GM21447 (cell line): ENCODE results near the gene ARL6IP4.
"Not testable (repeated sequence)": the region's sequence is repeated elsewhere in the genome, so short reads cannot be mapped to it uniquely, and the experiment has no call there.

ENCODE experiments used
- ATAC-seq: cut with Tn5 transposase; IDR thresholded peaks from one replicate; pipeline ENCODE4 v1.9.1; 2021; ENCODE audit not compliant: unreplicated experiment

Gene ARL6IP4

DNA sequence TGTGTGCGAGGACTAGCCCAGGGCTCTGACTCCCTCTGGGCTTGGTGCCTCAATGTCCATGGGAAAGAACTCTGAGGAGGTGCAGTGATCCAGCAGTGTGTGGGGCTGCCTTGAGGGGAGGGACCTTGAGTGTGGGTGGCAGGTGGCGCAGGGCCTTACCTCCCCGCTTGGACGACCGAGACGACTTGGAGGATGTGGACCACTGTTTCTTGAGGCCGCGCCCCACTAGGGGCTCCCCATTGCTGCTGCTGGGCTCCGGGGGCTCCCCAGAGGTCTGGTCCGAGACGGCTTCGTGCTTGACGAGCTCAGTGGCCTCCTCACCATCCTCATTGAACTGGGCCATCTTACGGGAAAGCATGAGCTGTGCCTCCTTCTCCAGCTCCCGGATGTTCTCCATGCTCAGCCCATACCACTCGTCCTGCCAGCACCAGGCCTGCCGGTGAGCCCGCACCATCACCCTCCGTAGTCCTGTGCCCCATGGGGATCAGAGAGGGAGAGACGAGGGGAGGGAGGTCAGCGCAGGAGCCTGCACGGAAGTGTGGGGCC lies 24.7 kb downstream of the ARL6IP4 start:
- ATAC-seq = no peak

DNA sequence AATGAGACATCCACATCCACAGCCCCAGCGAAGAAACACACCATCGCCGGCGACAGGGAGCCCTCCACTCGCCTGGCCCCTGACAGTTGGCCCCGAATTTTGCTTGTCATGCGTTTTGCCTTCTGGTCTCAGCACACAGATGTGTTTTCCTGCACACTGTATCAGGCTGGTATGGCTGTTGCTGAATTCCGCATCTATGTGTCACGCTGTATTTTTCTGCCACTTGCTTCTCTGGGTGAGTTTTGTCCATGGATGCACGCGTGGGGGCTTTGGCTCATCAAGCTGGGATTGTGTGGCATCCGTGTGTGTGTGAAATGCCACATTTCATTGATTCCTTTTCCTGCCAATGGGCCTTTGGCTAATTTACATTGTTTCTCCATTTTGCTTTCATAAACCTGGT lies 26.5 kb downstream of the ARL6IP4 start:
- no peak for ATAC-seq

DNA sequence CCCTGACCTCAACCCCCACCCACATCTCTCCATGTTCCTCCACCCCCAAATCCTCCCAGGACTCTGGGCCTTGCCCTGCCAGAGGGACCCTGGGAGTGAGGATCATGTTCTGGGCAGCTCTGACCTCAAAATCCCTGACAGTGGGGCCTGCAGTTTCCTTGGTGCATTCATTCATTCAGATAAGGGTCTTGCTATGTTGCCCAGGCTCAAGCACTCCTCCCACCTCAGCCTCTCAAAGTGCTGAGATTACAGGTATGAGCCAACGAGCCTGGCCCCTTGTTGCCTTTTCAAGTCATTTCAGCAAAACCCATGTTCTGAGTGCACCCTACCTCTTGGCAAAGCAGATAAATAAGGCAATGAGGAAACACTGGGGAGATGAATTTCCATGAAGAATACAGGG lies 29.6 kb downstream of the ARL6IP4 start:
- ATAC-seq = no peak

DNA sequence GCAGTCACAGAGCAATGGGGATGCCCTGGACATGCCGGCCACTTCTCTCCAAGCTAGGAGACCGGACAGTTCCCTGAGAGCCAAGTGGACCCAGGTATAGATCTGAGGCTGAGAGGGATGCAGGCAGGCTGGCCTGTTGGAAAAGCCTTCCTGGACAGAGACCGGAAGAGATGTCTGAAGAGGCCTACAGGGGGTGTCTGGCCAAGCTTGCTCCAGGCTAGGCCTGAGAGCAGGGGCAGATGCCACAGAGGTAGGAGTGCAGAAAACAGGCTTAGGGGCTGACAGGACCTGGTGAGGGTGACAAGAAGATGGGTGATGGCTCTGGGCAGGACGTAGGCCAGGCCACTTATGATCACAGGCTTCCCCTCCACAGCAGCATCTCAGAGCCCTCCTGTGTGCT lies 30.2 kb downstream of the ARL6IP4 start:
- no peak for ATAC-seq

DNA sequence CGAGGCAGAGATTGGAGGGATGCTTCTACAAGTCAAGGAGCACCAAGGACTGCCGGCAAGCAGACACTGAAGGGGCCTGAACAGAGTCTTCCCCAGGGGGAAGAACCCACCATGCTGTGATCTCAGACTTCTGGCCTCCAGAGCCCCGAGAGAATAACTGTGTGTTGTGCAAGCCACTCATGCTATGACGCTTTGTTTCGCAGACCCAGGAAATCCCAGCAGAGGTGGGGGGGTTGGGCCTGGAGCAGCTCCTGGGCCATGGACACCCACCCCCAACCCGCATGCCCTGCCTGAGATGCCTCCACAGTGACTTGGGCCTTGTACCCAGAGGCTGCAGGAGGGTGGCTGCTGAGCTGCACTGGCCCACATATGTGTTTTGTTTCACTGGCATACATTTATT lies 31.2 kb downstream of the ARL6IP4 start:
- no peak for ATAC-seq

DNA sequence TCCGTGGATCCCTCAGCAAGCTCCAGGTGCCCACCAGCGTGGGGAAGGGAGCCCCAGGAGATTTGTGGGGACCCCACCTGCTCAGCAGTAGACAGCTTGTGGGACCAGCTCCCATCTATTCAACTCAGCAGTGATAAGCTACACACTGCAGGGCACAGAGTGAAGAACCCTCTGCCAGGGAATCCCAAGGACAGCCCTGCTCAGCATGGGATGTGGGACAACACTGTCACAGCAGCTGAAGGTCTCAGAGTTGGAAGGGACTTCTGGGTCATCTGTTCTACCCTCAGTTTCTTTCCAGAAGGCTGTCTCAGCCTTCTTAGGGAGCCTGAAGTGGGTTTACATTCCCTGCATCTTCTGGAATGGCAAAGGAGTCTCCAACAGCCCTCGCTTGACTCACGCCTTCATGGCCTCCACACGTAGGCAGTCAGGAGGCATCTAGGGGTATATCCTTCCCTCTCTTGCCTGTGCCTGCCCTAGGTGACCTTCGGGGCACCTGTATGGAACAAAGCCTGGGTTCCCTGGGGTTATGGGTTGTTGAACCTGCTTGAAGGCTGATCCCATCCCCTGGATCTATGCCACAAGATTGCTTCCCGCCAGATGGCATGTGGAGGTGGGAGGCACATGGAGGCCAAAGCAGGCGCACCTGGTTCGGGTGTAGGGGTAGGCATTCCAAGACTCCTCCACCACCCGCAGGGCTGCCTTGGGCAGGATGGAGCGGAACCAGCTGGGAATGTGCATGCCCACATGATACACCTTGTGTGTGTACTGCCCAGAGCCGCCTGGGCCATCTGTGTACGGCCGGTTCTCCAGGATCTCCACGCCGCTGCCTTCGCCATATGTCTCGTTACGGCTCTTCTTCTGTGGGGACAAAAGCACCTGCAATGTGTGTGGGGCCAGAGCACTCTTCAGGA lies 33.0 kb downstream of the ARL6IP4 start:
- ATAC-seq = no peak

DNA sequence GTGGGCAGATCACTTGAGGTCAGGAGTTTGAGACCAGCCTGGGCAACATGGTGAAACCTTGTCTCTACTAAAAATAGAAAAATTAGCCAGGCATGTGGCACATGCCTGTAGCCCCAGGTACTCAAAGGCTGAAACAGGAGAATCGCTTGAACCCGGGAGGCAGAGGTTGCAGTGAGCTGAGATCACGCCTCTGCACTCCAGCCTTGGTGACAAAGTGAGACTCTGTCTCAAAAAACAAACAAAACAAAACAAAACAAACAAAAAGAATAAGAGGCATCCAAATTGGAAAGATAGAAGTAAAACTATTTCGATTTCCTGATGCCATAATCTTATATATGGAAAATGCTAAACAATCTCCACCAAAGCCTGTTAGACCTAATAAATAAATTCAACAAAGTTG lies 34.0 kb downstream of the ARL6IP4 start:
- ATAC-seq = not testable (repeated sequence)

DNA sequence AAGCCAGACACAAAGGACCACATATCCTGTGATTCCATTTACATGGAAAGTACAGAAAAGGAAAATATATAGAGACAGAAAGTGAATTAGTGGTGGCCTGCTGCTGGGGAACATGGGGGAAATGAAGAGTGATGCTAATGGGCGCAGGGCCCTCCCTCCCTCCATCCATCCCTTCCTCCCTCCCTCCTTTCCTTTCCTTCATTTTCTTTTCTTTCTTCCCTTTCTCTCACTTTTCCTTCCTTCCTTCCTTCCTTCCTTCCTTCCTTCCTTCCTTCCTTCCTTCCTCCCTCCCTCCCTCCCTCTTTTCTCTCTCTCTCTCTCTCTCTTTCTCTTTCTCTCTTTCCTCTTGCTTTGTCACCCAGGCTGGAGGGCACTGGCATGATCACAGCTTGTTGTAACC lies 37.3 kb downstream of the ARL6IP4 start:
- no peak for ATAC-seq

DNA sequence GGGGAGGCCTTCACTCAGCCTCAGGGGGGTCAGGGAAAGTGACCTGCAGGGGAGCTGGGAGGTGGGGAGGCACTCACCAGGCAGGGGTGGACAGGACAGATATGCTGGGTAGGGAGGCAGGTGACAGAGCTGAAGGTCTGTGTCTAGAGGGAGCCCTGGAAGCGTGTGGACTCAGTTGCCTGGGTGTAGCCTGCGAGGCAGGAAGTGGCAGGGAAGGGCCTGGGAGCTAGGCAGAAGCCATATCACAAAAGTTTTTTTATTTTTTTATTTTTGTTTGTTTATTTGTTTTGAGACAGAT lies 39.3 kb downstream of the ARL6IP4 start:
- ATAC-seq = no peak

DNA sequence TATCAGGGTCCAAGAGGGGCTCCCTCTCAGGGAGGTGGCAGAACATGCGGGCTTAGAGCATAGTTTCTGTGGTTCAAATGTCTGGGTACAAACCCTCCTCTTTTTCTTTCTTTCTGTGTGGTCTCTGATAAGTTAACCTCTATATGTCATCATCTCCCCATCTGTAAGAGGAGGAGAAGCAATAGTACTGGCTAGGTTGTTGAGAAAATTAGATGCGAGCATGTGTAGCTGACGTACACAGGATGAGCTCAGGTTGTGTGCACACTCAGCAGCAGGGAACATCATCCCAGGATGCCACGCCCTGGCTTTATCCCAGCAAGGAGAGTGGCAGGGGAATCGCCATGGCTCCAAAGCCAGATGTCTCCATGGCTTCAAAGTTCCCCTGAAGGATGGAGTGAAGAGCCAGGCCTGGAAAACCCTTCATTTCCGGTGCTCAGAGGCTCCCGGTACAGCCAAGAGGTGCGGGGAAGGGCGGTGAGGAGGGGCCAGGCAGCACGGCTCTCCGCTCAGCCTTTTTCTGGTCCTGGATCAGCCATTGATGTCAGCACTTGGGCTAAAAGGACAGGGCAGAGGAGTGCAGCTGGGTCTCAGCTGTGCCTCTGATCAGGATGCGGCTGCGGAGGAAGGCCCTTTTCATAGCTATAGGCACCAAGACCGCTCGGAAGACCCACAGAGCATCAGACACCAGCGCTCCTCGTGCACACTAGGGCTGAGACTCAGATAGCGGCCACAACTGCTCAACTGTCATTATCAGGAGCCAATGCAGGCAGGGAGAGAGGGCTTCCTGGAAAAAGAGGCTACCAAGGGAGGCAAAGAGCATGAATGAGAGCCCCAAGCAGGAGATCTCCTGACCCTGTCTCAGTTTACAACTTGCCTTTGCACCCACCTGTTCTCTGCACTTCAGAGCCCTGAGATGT lies 41.5 kb downstream of the ARL6IP4 start:
- ATAC-seq = no peak

DNA sequence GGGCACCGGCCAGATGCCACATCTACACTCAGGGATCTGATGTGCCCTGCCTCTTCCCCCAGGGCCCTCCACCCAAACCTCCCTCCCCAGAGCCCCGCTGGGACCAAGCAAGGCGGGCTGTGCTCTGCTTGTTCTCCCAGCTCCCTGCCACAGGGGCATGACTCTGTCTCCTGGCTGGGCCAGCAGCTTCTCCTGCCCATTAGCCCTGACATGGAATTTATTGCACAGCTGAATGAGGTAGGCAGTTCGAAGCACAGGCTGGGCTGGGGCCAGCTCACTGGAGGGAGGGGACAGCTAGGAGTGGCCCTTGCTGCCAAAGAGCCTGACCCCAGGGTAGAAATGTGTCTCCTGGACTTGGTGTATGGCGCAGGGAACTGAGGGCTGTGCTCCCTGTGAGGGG lies 42.4 kb downstream of the ARL6IP4 start:
- ATAC-seq = no peak

DNA sequence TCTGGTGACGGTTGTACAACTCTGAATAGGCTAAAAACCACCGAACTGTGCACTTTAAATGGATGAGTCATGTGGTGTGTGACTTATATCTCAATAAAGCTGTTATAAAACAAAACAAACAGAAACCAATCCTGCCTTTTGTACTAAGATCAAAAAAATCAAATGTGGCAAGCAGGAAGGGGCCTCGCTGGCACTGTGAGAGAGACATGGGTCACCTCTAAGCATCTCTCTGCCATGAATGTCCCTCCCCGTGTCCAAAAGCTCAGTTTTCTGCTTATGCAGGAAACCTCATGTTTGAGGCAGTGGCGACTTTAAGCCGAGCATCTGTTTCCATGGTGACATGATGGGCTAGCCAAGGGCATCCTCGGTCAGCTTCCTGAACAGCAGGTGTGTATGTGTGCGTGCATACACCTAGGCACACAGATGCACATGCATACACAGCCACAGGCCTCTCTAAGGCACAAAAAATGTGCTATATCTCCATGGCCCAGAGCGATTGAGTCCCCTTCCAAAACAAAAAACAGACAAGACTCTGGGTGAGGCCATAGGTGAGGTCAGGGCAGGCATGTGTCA lies 44.4 kb downstream of the ARL6IP4 start:
- ATAC-seq = no peak

DNA sequence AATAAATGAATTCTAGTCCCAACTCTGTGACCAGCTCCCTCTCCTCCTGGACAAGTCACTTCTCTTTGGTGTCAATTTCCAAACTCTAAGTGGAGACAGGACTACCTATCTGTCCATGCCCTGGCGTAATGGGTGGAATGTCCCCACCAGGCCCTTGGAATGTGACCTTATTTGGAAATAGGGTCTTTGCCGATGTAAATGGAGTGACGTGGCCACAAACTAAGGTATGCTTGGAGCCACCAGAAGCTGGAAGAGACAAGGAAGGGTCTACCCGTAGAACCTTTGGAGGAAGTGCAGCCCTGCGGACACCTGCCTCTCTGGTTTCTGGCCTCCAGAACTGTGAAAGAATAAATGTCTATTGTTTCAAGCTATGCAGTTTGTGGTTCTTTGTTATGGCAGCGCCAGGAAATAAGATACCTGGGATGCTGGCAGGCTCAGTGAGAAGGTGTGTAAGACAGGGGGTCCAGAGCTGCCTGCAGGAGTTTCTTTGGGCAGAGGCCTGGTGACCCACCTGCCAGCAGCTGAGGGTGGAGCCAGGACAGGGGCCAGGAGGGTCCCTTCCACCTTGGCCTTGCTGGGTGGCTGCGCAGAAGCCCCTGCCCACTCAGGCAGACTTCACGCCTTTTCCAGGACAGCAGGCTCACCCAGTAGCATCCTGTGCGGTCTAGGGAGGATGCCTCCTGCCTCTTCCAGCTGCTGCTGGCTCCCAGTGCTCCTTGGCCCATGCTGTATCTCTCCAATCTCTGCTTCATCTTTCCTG lies 45.8 kb downstream of the ARL6IP4 start:
- ATAC-seq = no peak

DNA sequence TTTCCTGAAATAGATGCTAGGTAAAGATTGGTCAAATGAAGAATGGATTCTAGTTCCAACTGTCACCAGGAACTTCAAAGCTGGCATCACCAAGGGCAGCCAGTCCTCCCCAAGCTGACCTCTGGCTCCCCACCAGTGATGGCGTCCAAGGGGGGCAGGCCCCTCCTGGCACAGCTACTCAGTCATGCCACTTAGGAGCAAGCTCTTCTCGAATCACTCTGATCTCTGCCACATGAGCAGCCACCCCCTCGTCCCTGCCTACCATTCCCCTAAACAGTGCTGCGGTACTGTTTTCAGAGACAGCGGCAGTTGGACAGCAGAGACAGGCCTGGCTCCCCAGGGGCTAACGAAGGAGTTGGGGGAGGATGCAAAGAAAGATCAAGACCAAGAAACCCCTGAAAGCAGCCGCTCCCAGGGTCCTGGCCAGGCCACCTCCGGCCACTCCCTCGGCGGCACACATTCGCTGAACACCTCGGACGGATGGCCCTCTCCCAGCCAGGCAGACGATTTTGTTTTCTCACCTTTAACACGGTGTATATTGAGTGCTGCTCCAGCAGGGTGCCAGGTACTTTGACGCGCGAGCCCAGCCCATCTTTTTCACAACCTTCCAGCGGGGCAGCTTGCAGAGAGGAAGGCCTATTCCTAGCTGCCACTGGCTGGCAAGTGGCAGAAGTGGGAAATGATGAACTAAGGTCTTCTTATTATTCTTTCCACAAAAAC lies 47.4 kb downstream of the ARL6IP4 start:
- no peak for ATAC-seq

DNA sequence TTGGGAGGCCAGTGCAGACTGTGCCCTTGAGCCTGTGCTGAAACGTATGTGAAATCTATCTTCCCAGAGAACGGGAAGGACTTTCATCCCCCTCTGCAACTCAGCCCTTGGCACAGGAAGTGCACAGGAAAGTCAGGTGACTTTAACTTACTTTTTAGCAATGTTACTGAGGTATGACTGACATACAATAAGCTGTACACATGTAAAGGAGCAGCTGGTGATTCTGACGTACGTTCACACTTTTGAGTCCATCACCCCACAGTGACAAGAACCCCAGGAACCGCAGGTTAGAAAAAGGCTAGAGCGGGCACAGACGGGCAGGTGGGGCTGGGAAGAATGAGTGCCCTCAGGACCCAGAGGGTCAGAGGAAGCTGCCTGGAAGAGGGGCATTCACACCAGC lies 48.0 kb downstream of the ARL6IP4 start:
- no peak for ATAC-seq

DNA sequence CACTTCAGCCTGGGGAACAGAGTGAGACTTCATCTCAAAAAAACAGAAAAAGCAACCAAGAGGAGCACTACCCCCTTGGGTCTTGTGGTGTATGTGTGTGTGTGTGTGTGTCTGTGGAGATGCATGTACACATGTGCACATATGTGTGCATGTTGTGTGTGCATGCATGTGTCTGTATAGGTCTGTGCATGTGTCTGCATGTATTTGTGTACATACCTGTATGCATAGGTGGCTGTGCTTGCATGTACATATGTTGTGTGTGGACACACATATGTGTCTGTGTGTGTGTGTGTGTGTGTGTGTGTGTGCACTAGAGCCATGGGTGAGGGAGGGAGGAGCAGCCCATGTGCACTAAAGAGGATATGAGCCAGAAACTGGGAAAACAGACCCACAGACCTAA lies 49.1 kb downstream of the ARL6IP4 start:
- no peak for ATAC-seq

DNA sequence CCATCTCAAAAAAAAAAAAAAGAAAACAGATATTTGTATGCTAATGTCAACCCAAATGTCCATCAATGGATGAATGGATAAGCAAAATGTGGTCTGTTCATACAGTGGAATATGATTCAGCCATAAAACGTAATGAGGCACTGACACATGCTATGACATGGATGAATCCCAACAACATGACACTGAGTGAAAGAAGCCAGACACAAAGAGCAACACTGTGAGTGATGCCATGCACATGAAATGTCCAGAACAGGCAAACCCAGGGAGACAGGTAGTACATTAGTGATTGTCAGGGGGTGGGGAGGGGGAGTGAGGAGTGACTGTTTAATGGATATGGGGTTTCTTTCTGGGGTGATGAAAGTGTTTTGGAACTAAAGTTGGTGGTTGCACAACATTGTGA lies 50.2 kb downstream of the ARL6IP4 start:
- no peak for ATAC-seq

DNA sequence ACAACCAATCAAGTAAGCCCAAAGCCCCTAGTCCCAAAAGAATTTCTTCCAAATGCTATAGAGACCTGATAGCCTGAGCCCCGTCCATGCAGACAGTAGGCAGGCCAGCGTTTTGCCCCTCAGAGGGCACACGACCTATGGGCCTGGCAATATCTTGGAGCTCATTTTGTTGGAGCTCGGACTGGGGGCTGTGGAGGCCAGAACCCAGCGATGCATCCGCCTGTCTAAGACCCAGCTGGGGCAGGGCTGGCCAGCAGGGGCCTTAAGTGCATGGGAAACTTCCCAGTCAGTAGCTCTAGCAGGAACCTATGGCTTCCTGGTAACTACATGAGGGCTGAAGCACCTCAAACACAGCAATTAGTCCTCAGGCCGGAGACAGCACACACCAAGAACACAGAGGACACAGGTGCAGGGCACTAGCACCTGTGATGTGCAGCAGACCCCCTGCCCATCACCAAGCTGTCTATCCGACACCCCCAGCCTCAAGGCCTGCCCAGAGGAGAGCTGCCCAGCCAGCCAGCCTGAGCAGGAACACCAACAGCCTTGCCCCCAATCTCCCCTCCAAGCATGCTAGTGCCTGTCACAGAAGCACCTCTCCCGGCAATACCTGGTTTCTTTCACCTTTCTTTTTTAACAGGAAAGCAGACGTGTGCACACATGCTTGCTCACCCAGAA lies 50.8 kb downstream of the ARL6IP4 start:
- no peak for ATAC-seq
